ENCODE data around the gene ARMH1.

- TF ChIP-seq CTCF (IDR thresholded peaks at IDR 0.05) (no peak), EP300 (IDR thresholded peaks at IDR 0.05) (no peak), POLR2A (IDR thresholded peaks at IDR 0.05; ENCODE audit: low read depth) (no peak)
Observed at GRCh38 chr1:44673675-44674112, 820 bp upstream of the ARMH1 start.
